Measurements from ENCODE around the gene PHLDA3. TPM values are rescaled to one million over a fixed set of nuclear protein-coding genes. Genes with fewer than 3 reads are reported as not detected.
A peak's percentile ranks its signal among the peaks of the same experiment; 100 is the strongest.

Gene PHLDA3
- total RNA-seq, 2 donors from 2014 or later = 9.6 to 15.8 TPM

DNA sequence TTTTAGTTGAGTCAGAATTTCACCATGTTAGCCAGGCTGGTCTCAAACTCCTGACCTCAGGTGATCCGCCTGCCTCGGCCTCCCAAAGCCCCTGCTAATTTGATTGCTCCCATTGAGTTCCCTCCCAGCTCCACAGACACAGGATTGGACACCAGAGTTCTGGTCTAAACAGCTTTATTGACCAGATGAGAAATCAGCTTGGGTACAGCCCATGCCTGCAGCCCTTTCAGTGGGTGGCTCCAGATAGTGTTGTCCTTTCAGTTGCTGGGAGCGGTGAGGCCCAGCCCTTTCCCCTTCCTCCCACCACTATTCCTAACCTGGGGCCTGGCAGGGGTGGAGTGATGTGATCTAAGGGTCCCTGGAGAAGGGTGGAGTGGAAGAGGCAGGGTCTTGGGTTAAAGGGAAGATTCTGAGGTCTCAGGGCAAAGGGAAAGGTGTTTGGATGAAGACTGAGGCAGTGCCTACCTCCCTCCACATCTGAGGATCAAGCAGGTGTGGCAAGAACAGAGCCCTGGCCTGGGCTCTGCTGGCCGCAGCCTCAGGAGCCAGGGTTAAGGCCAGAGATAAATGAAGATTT lies 14.5 kb upstream of the PHLDA3 start:
- Mint-ChIP-seq H3K36me3 (ENCODE audit: low read depth) (no peaks in the 10 kb centered on the region), H3K4me1 (peaks cover 19% of the 10 kb centered on the region), H3K27ac (no peak overlapping the region), H3K27me3 (ENCODE audit: insufficient read depth) (peaks cover 16% of the 10 kb centered on the region), H3K9me3 (no peaks in the 10 kb centered on the region), H3K4me3 (no peak overlapping the region)
- H3K4me1 ChIP-seq (ENCODE audit: control insufficient read depth, insufficient read depth, low read length) = peaks cover 7% of the 10 kb centered on the region
- no peak for DNase-seq
- H3K4me3 ChIP-seq (ENCODE audit: low read length) = no peak overlapping the region
- peaks cover 30% of the 10 kb centered on the region for H3K27me3 ChIP-seq (ENCODE audit: control insufficient read depth, insufficient read depth, low read length, poor library complexity, severe bottlenecking)
- no peaks in the 10 kb centered on the region for H3K36me3 ChIP-seq (ENCODE audit: control insufficient read depth, insufficient read depth, low read length)
- no peak overlapping the region for H3K9ac ChIP-seq (ENCODE audit: extremely low read depth, low read length, poor library complexity, severe bottlenecking)
- TF ChIP-seq, protein P1, sequence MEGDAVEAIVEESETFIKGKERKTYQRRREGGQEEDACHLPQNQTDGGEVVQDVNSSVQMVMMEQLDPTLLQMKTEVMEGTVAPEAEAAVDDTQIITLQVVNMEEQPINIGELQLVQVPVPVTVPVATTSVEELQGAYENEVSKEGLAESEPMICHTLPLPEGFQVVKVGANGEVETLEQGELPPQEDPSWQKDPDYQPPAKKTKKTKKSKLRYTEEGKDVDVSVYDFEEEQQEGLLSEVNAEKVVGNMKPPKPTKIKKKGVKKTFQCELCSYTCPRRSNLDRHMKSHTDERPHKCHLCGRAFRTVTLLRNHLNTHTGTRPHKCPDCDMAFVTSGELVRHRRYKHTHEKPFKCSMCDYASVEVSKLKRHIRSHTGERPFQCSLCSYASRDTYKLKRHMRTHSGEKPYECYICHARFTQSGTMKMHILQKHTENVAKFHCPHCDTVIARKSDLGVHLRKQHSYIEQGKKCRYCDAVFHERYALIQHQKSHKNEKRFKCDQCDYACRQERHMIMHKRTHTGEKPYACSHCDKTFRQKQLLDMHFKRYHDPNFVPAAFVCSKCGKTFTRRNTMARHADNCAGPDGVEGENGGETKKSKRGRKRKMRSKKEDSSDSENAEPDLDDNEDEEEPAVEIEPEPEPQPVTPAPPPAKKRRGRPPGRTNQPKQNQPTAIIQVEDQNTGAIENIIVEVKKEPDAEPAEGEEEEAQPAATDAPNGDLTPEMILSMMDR (conservative IDR thresholded peaks at IDR 0.05) = no peak
- H3K27ac ChIP-seq (ENCODE audit: low read depth, low read length) = no peak overlapping the region
- 94 to 95% methylated on average over 2 to 4 of the region's 4 CpGs for WGBS, 2 experiments (ENCODE audit: insufficient coverage in 1 of 2, insufficient read length in 1 of 2)
- no peaks in the 10 kb centered on the region for H3K9me3 ChIP-seq (ENCODE audit: control insufficient read depth, low read length)

DNA sequence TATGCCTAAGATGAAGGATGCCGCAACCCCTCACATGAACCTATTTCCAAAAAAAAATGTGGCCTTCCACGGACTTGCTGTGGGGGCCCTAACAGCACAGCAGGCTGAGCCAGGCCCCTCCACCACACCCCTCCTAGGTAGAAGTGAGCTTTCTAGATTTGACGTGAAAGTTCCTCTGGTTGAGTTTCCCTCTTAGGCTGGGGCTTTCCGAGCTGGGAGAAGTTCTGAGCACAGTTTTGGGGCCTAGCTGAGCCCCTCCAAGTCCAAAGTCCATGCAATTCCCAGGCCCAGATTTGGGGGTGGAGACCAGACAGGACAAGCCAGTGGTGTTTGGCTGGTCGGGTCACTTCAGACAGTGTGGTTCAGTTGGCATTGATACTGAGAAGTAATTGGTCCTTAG lies 13.8 kb upstream of the PHLDA3 start:
- Histone ChIP-seq H3K9ac (ENCODE audit: extremely low read depth, low read length, poor library complexity, severe bottlenecking) (no peak overlapping the region), H3K36me3 (ENCODE audit: control insufficient read depth, insufficient read depth, low read length) (no peaks in the 10 kb centered on the region), H3K4me1 (ENCODE audit: control insufficient read depth, insufficient read depth, low read length) (peaks cover 7% of the 10 kb centered on the region), H3K27ac (ENCODE audit: low read depth, low read length) (no peak overlapping the region), H3K4me3 (ENCODE audit: low read length) (no peak overlapping the region), H3K9me3 (ENCODE audit: control insufficient read depth, low read length) (no peaks in the 10 kb centered on the region), H3K27me3 (ENCODE audit: control insufficient read depth, insufficient read depth, low read length, poor library complexity, severe bottlenecking) (peaks cover 30% of the 10 kb centered on the region)
- 84 to 100% methylated on average over 2 to 5 of the region's 5 CpGs for whole genome bisulfite sequencing, 2 experiments (ENCODE audit: insufficient coverage in 1 of 2, insufficient read length in 1 of 2)
- Mint-ChIP-seq H3K9me3 (no peaks in the 10 kb centered on the region), H3K27me3 (ENCODE audit: insufficient read depth) (peaks cover 22% of the 10 kb centered on the region), H3K4me3 (no peak overlapping the region), H3K36me3 (ENCODE audit: low read depth) (no peaks in the 10 kb centered on the region), H3K4me1 (peaks cover 19% of the 10 kb centered on the region), H3K27ac (no peak overlapping the region)
- TF ChIP-seq, protein P1 (conservative IDR thresholded peaks at IDR 0.05) = no peak
- no peak for DNase-seq

DNA sequence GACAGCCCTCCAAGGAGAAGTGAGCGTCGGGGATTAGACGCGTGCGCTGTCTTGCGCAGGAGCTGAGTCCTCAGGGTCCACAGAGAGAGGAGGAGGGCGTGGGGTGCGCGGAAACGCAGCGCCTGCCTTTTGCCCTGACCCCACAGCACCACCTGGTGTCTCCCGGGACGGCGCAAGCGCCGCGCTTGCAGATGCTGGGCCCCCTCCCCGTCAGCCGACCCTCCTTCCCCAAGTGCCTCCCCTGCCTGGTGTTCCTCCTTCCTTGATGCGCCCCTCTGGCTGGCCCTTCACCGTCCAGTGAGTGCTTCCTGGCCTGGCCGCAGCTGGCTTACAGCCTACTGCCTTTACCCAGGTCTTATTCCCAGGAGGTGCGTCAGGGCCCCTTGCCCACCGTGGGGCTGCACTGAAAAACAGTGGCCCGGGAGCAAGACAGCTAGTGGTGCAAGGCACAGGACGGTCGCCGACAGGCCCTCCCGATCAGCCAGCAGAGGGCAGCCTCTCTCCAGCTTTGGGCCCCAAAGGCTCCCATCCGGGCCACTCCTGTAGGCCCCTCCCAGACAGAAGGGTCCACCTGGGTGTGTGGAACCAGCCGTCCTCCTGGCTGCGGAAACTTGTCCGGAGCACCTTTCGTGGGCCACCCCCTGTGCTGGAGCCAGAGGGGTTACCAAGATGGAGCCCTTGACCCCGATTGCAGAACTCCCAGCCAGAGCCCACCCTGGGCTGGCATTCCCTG lies 12.9 kb upstream of the PHLDA3 start:
- Mint-ChIP-seq H3K27ac (no peak overlapping the region), H3K4me3 (peak overlapping the region; percentile 58), H3K9me3 (no peaks in the 10 kb centered on the region)

More for the DNA sequence above, 12.9 kb upstream of the PHLDA3 start:
- H3K9ac ChIP-seq (ENCODE audit: extremely low read depth, low read length, poor library complexity, severe bottlenecking) = no peak overlapping the region
- Mint-ChIP-seq H3K4me1 (peaks cover 19% of the 10 kb centered on the region), H3K27me3 (ENCODE audit: insufficient read depth) (peaks cover 27% of the 10 kb centered on the region), H3K36me3 (ENCODE audit: low read depth) (no peaks in the 10 kb centered on the region)
- peak overlapping the region; percentile 63 for H3K4me3 ChIP-seq (ENCODE audit: low read length)
- H3K27ac ChIP-seq (ENCODE audit: low read depth, low read length) = no peak overlapping the region
- no peaks in the 10 kb centered on the region for H3K9me3 ChIP-seq (ENCODE audit: control insufficient read depth, low read length)
- peaks cover 7% of the 10 kb centered on the region for H3K4me1 ChIP-seq (ENCODE audit: control insufficient read depth, insufficient read depth, low read length)
- H3K36me3 ChIP-seq (ENCODE audit: control insufficient read depth, insufficient read depth, low read length) = no peaks in the 10 kb centered on the region
- peaks cover 36% of the 10 kb centered on the region for H3K27me3 ChIP-seq (ENCODE audit: control insufficient read depth, insufficient read depth, low read length, poor library complexity, severe bottlenecking)
- TF ChIP-seq, protein P1 (conservative IDR thresholded peaks at IDR 0.05) = peak; percentile 98
- 4 to 5% methylated on average over 25 to 35 of the region's 35 CpGs for WGBS, 2 experiments (ENCODE audit: insufficient coverage in 1 of 2, insufficient read length in 1 of 2)
- DNase-seq = peak; percentile 98

Data from endodermal cell (in vitro differentiated cells).